T47D (cell line): ENCODE measurements around the gene SYTL2.
"Not testable (repeated sequence)": the region's sequence is repeated elsewhere in the genome, so short reads cannot be mapped to it uniquely, and the experiment has no call there.

Source experiments
- DNase-seq, 2 experiments: peaks; one replicate each; pipeline versions ENCODE4 v3.0.0 to v3.0.0-alpha.2; 2011 to 2012; ENCODE audit warnings: low read depth in 1 of 2, low spot score in 1 of 2
- JUND ChIP-seq: IDR thresholded peaks from 2 replicates; pipeline ENCODE4 v1.6.1; 2012; ENCODE audit warnings: low read depth
- in situ Hi-C: cut with HindIII; loops from 2 replicates; pipeline ENCODE4 v1.10.0; 2016; ENCODE audit warnings: low sequenced_read_pairs, low pct_unique_long_range_greater_than_20kb

SYTL2 gene

DNA sequence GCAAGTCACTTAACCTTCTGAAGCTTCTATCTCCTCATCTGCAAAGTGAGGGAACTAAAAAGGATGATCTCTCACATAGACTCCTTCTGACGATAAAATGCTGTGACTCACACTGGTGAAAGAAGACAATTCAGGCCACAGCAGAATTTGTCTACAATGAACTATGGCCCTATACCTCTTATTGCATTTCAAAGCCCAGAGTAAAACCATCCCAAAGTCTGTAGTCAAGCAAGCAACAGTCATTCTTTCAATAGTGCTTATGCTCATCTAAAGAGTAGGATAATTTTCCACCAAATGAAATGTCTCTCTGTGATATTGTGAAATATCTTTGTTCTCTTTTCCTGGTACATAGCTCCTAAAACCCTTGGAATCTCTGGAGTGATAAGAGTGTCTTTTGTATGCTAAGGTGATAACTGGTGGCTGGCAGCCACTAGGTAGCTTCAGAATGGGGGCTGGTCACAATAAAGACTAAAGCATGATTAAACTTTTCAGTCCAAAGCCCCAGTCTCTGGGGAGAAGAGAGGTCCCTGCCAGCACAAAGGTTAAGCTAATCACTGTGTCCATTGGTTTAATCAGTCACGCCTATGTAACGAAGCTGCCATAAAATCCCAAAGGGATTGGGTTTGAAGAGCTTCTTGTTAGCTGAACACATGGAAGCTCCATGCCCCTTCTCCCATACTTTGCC lies 30.8 kb downstream of the SYTL2 start:
- TF ChIP-seq JUND, result no peak
- in situ Hi-C loops, result no loop called here
- DNase-seq, result no peak

DNA sequence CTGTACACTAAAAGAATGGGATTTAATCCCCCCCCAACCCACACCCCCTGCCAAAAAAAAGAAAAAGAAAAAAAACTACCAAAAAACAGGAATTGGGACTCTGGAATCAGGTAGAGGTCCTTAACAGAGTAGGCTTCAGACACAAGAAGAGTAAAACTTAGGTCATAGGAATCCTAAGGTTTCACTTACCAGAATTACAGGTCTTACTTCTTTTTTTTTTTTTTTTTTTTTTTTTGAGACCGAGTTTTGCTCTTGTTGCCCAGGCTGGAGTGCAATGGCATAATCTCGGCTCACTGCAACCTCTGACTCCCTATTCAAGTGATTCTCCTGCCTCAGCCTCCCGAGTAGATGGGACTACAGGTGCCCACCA lies 33.4 kb downstream of the SYTL2 start:
- DNase-seq, in situ Hi-C loops: not testable (repeated sequence)

DNA sequence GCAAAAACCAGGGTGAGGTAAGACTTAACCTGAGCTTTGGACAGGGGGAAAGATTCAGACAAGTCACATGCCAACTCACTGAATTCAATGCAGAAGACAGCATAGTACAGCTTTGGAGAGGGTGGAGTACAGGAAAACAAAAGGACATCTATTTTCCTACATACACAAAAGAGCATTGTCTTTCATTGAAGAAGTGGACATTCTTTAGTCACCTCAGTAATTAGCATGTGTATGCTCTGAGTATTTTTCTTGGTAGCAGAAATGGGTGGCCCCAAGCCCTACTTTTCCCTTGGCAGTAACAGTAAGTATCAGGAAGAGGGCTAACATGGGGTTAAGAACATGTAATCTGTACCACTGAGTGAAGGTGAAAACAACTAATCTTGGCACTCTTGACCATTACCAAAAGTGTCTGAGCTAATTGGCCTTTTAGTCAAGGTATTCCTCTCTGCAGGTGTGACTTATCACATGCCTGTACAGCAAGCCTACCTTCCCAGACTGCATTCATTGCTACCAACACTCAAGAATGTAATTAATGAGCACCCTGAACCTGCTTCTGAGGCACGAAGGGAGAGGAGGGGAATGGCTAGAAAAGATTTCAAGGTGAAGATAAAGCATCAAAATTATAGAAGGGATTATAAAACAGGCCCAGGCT lies 33.9 kb downstream of the SYTL2 start:
- no peak for DNase-seq
- no peak for TF ChIP-seq JUND
- in situ Hi-C loops, result no loop called here

DNA sequence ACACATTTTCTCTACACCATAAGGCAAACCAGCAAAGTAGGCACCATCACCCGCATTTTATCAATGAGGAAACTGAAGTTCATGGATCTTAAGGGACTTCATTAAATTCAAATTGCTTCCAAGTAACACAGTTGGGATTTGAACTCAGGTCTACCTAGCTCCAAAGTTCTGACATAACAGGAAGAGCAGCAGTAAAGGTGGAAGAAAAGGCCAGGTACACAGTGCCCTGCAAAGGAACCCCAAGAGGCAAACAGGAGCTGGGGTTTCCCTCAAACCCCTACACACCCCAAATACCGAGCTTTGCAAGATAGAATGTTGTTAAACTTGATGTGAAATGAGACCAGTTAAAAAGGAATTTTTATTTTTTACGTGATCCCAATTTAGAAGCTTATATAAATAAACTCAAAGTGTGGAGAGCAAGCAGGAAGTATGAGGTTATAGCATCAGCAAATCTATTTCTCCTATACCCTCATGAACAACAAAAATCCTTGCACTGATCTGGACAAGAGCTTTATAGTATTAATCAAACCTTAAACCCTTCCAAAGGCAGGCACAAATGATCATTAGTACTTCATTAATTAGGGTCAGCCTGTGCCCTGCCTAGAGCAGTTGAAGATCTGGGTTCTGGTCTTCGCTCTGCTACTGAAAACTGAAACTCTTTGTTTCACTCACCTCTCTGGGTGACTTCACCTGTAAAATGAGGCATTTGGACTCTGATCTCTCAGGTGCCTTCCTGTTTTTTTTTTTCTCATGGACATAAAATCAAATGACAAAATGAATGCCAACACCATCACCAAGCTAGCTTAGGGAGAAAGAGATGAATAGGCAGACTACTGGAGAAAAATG lies 36.5 kb downstream of the SYTL2 start:
- TF ChIP-seq JUND, result no peak
- DNase-seq, result no peak
- in situ Hi-C loops, result no loop called here

DNA sequence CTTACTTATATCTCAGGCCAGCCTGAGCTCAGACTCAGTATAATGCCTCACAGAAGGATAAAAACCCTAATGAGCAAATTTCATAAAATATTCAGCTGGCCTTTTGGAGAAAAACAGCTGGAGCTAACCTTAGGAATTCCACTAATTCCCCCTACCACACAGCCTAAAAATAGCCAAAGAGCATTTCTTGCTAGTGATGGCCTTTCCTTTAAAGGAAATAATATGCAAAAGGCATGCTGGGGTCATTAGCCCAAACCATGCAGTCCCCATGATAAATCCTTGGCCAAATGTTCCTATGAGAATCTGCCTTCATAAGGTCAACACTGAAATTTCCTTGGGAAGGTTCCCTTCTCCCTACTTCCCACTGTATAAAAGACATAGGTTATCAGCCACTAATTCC lies 38.2 kb downstream of the SYTL2 start:
- DNase-seq, result no peak
- TF ChIP-seq JUND, result no peak
- in situ Hi-C loops, result no loop called here

DNA sequence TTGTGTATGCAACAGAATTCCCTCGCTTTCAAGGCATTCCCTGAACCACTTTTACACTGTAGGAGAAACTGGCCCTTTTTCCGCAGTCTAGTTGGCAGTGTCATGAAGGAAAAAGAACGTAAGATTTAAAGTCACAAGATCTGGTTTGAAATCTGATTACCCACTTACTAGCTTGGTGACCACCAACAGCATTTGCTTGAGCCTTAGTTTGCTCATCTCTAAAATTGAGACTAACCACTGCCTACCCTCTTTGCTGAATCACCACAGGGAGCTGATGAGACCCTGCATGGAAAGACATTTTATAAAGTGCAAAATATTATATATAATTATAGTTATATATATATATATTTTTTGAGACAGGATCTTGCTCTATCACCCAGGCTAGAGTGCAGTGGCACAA lies 39.4 kb downstream of the SYTL2 start:
- no peak for TF ChIP-seq JUND
- DNase-seq, result no peak
- in situ Hi-C loops, result no loop called here

DNA sequence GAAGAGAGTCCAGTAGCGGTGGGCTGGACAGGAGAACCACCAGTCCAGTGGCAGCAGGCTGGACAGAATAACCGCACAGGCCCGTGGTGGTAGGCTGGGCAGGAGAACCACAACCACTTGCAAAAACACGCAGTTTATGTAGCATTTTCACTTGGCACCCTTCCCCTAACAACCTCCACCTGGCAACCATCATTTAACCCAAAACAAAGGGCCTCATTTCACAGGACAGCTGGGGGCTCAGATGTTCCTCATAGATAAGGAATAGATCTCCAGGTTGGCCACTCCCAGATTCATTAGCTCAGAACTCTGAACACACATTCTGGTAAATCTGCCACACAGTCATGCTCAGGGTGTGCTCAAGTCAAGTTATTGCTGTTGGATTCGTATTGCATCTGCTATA lies 41.2 kb downstream of the SYTL2 start:
- in situ Hi-C loops, result no loop called here
- no peak for TF ChIP-seq JUND
- DNase-seq, result no peak

DNA sequence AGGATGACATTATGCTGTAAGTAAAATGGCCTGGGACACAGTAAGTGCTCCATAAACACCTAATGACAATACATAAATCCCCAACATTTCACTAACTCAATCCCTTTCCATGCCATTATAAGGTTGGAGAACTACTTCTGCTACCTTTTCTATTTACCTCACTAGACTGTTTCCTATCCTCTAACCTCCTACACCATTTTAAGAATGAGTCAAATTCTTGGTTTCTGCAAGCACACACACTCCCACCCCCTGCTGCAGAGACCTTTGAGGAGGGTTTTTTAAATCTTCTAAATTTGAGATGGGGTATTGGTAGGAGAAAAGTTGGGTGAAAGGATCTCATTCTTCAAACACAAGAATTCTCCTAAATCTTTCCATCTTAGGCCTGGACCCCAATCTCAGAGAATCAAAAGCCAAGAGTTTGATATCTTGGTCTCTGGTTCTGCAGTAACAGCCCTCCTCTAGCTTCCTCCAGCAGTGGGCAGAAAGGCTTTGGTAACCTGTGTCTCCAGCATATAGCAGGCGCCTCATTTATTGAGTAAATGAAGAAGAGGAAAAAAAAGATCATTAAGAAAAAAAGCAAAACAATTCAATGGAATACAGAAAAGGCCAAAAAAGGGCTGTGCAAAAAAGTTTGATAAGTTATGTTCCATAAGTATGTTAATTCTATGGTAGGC lies 42.3 kb downstream of the SYTL2 start:
- TF ChIP-seq JUND, result no peak
- no peak for DNase-seq
- in situ Hi-C loops, result no loop called here

DNA sequence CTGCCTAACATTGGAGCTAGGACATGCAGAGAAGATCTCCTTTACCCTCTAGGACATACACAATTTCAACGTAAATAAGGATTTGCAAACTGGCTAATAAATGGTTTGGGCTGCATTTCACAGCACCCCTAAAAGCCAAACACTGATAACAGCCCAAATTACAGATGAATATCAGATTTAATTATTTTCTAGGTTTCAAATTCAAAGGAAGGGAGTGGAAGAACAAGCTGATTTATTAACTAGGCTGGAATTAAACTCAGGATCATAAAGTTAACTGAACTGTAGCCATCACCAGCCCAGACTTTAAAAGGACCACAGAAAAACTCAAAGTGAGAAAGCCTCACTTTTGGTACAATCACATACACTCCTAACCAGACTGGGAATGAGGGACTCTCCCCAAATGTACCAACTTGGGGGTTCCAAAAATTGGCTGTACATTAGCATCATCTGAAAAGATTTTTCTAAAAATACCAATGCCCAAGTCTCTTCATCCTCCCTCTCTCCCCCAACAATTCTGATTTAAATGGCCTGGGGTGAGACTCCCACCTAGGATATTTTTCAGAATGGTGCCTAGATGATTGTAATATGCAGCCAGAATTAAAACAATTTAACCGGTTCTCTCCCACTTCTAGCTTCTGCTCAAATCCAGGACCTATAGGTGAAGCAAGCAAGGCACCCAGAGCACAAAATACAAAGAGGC lies 43.5 kb downstream of the SYTL2 start:
- no peak for TF ChIP-seq JUND
- in situ Hi-C loops, result no loop called here
- DNase-seq, result no peak

DNA sequence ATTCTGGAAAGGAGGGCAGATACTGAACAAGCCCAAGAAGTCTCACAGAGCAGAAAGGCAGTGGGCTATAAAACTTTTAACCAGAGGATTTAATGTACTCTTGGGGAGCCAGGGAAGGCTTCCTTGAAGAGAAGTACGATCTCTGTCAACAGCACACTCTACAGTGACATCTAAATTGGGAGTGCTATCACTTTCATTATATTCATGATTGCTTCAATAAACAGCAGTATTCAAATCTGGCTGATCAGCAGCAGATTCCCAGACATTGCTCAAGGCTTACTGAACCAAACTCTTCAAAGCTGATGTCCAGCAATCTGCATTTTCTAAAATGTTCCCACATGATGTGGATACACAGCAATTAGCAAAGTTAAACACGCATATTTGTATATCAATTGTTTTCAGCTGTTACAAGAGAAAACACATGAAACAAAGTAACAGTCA lies 44.2 kb downstream of the SYTL2 start:
- TF ChIP-seq JUND, result no peak
- in situ Hi-C loops, result no loop called here
- no peak for DNase-seq

DNA sequence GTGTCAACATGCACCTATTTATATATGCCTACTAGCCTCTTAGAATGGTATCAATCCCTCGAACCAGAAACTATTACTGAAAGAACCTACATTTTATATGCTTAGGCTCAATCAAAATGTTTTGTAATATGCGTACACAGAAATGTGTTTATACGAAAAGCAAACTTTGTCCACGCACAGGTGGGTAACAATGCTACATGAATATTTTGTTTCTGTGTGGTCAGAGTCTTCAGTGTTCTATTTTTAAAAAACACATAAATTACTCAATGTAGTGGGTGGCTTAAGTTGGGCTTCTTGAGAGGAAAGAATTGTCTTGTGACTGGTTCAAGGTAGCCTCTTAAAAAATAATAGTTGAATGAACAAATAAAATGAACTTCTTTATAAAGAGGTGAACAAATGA lies 46.1 kb downstream of the SYTL2 start:
- in situ Hi-C loops, result no loop called here
- no peak for TF ChIP-seq JUND

DNA sequence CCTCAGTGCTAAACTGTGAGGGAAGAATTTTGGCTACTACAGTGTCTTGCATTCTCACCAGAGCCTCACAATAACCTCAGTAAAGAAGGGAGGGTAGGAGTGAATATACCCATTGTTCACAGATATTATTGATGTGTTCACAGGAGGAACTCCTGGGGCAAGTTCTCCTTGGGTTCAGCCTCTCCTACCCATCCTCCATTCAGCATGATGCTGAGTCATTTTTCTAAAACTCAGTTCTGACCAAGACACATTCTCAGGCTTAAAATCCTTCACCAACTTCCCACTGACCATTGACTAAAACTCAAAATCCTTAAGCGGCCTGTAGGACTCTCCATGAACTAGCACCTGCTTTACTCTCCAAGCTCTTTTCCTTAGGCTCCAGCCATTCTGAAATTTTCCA lies 48.7 kb downstream of the SYTL2 start:
- DNase-seq, result no peak
- no peak for TF ChIP-seq JUND
- in situ Hi-C loops, result no loop called here

More for the DNA sequence above, 46.1 kb downstream of the SYTL2 start:
- DNase-seq, result no peak
